ENCODE results near the gene SOX5. TPM values are rescaled to one million over a fixed set of nuclear protein-coding genes. Genes with fewer than 3 reads are reported as not detected.

SOX5 gene
- total and polyA plus RNA-seq, 9 of the 15 experiments (the other 6 are each of a cell fraction or from before 2014, with no cell fraction given) = 8.3 to 16.5 (median 11.9) TPM

DNA sequence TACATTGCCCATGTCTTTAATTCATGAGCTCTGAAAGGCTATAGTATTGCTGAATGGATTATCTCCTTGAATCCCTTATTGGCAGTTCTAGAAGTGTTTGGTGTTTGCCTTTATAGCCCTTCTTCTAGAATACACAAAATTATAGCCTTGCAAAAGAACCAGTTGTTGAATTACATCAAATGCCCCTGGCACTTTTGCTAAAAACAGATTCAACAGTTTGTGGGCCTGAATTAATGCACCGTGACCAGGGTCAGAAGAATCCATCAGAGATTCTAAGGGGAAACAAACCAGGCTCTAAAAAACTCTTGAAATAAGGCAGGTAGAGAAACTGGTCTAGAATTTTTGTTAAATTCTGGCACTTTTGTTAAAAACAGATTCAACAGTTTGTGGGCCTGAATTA is 197.8 kb downstream of the SOX5 start:
- Histone ChIP-seq H3K9ac (ENCODE audit: insufficient read depth in 1 of 2, low read depth in 2 of 2, low read length in 2 of 2) (no peak overlapping the region), H3K9me1 (ENCODE audit: control insufficient read depth, insufficient read depth, low read length) (no peaks in the 10 kb centered on the region), H3K4me3 (no peak overlapping the region), H3K9me3 (replicated peaks; ENCODE audit: control insufficient read depth, insufficient read depth, low read depth, low read length) (peaks cover 4% of the 10 kb centered on the region; the same call in 1 of the 2 replicates), H3K27me3 (ENCODE audit: control insufficient read depth in 2 of 2, insufficient read depth in 2 of 2, low read length in 2 of 2) (no peaks in the 10 kb centered on the region), H3K27ac (ENCODE audit: extremely low read depth, low read depth, low read length) (no peak overlapping the region), H4K20me1 (replicated peaks; ENCODE audit: control insufficient read depth, insufficient read depth, low read length) (no peaks in the 10 kb centered on the region), H3K4me2 (ENCODE audit: insufficient read depth, low read length) (no peak overlapping the region), H2AFZ (ENCODE audit: low read depth, low read length) (peak overlapping the region; percentile 38; the same call in 1 of the 2 replicates), H3K79me2 (ENCODE audit: control insufficient read depth, insufficient read depth, low read length) (no peaks in the 10 kb centered on the region), H3K36me3 (ENCODE audit: control insufficient read depth, insufficient read depth, low read length) (no peaks in the 10 kb centered on the region), H3K4me1 (replicated peaks in 1 of 2; ENCODE audit: control insufficient read depth in 2 of 2, insufficient read depth in 2 of 2, low read length in 2 of 2) (no peaks in the 10 kb centered on the region)
- CTCF ChIA-PET (ENCODE audit: low intra/inter-chr PET ratio) = no interaction called here
- intact Hi-C loops (cut with micrococcal nuclease) = no loop called here
- POLR2A ChIA-PET = no interaction called here
- no TSS peak for BruUV-seq (replicated peaks)
- no peak for DNase-seq (ENCODE audit: extremely low read depth in 1 of 4, low spot score in 3 of 4)
- no peak for ATAC-seq
- FAIRE-seq = no peak
- WGBS (ENCODE audit: insufficient coverage, low coverage, missing lambda C conversion rate) = 73% methylated on average over 1 of the region's 1 CpG
- in situ Hi-C loops (cut with MboI) = no loop called here
- TF ChIP-seq MAFF (IDR thresholded peaks at IDR 0.05; ENCODE audit: low read length) = no peak
- no peak for TF ChIP-seq CBFA2T3 (IDR thresholded peaks at IDR 0.05)
- no peak for TF ChIP-seq TFAM (CRISPR knock-in tag; conservative IDR thresholded peaks at IDR 0.05)
- TF ChIP-seq SMARCA4 (IDR thresholded peaks at IDR 0.05) = no peak
- no peak for TF ChIP-seq PHB (CRISPR knock-in tag; IDR thresholded peaks at IDR 0.05)
- TF ChIP-seq, protein P1, sequence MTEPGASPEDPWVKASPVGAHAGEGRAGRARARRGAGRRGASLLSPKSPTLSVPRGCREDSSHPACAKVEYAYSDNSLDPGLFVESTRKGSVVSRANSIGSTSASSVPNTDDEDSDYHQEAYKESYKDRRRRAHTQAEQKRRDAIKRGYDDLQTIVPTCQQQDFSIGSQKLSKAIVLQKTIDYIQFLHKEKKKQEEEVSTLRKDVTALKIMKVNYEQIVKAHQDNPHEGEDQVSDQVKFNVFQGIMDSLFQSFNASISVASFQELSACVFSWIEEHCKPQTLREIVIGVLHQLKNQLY (CRISPR knock-in tag; conservative IDR thresholded peaks at IDR 0.05) = no peak
- TF ChIP-seq, protein P2, sequence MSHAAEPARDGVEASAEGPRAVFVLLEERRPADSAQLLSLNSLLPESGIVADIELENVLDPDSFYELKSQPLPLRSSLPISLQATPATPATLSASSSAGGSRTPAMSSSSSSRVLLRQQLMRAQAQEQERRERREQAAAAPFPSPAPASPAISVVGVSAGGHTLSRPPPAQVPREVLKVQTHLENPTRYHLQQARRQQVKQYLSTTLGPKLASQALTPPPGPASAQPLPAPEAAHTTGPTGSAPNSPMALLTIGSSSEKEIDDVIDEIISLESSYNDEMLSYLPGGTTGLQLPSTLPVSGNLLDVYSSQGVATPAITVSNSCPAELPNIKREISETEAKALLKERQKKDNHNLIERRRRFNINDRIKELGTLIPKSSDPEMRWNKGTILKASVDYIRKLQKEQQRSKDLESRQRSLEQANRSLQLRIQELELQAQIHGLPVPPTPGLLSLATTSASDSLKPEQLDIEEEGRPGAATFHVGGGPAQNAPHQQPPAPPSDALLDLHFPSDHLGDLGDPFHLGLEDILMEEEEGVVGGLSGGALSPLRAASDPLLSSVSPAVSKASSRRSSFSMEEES (CRISPR knock-in tag; IDR thresholded peaks at IDR 0.05) = no peak
- TF ChIP-seq, protein P3, sequence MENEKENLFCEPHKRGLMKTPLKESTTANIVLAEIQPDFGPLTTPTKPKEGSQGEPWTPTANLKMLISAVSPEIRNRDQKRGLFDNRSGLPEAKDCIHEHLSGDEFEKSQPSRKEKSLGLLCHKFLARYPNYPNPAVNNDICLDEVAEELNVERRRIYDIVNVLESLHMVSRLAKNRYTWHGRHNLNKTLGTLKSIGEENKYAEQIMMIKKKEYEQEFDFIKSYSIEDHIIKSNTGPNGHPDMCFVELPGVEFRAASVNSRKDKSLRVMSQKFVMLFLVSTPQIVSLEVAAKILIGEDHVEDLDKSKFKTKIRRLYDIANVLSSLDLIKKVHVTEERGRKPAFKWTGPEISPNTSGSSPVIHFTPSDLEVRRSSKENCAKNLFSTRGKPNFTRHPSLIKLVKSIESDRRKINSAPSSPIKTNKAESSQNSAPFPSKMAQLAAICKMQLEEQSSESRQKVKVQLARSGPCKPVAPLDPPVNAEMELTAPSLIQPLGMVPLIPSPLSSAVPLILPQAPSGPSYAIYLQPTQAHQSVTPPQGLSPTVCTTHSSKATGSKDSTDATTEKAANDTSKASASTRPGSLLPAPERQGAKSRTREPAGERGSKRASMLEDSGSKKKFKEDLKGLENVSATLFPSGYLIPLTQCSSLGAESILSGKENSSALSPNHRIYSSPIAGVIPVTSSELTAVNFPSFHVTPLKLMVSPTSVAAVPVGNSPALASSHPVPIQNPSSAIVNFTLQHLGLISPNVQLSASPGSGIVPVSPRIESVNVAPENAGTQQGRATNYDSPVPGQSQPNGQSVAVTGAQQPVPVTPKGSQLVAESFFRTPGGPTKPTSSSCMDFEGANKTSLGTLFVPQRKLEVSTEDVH (IDR thresholded peaks at IDR 0.05; ENCODE audit: low read depth, partially characterized antibody) = no peak
- no peak for TF ChIP-seq ZBTB1 (CRISPR knock-in tag; IDR thresholded peaks at IDR 0.05; ENCODE audit: borderline replicate concordance, low read depth)
- no peak for TF ChIP-seq NCOA1 (IDR thresholded peaks at IDR 0.05; ENCODE audit: low read depth)
- TF ChIP-seq GTF2B (IDR thresholded peaks at IDR 0.05; ENCODE audit: extremely low read depth, insufficient read length) = no peak
- TF ChIP-seq ZBTB33 (CRISPR knock-in tag; IDR thresholded peaks at IDR 0.05) = no peak
- no peak for TF ChIP-seq POLR3A (IDR thresholded peaks at IDR 0.05; ENCODE audit: borderline replicate concordance, extremely low read depth, insufficient read depth, insufficient read length)
- no peak for TF ChIP-seq CHD4 (IDR thresholded peaks at IDR 0.05; ENCODE audit: insufficient read depth, insufficient replicate concordance, low read depth, low read length, poor library complexity, severe bottlenecking)
